HFFc6 (cell line): ENCODE measurements around the gene SYT2. TPM values are rescaled to one million over a fixed set of nuclear protein-coding genes. Genes with fewer than 3 reads are reported as not detected.

ENCODE experiments used
- DNase-seq: peaks from one replicate; pipeline ENCODE4 v3.0.0-alpha.2; 2018
- H3K27ac Mint-ChIP-seq: 2 replicates; pipeline ENCODE4 v1.8.0; 2020; ENCODE audit warnings: mild to moderate bottlenecking, mixed read lengths
- H3K27me3 Mint-ChIP-seq: 2 replicates; pipeline ENCODE4 v1.8.0; 2021; ENCODE audit warnings: mild to moderate bottlenecking, moderate library complexity, mixed read lengths; ENCODE audit not compliant: insufficient read depth
- H3K36me3 Mint-ChIP-seq: 2 replicates; pipeline ENCODE4 v1.8.0; 2021; ENCODE audit warnings: low read depth, mixed read lengths
- H3K4me1 Mint-ChIP-seq: 2 replicates; pipeline ENCODE4 v1.8.0; 2020; ENCODE audit warnings: low read depth, mixed read lengths
- H3K4me3 Mint-ChIP-seq: 2 replicates; pipeline ENCODE4 v1.8.0; 2020; ENCODE audit warnings: mild to moderate bottlenecking, moderate library complexity, mixed read lengths
- H3K9me3 Mint-ChIP-seq: 2 replicates; pipeline ENCODE4 v1.8.0; 2020; ENCODE audit warnings: mild to moderate bottlenecking, mixed read lengths
- total RNA-seq, 6 experiments: library from RNA; stranded (reverse); fragmentation: NEBNext Ultra II Directional; extraction: Animal tissue kit (Norgen Biotek cat#: 25700); gene quantifications; 2 replicates in 1 of 6; 3 replicates in 5 of 6; pipeline ENCODE4 v1.2.3, GENCODE V29; 2021
- TF ChIP-seq, protein P1 (sequence below): fragments of 200-600 bp; sonication (generic); IDR thresholded peaks from 2 replicates; pipeline ENCODE4 v1.5.0; 2021; ENCODE audit warnings: antibody characterized with exemption, mild to moderate bottlenecking

SYT2 gene
- total RNA-seq, 6 experiments from 2014 or later, result 0.03 TPM; not detected in 5

DNA sequence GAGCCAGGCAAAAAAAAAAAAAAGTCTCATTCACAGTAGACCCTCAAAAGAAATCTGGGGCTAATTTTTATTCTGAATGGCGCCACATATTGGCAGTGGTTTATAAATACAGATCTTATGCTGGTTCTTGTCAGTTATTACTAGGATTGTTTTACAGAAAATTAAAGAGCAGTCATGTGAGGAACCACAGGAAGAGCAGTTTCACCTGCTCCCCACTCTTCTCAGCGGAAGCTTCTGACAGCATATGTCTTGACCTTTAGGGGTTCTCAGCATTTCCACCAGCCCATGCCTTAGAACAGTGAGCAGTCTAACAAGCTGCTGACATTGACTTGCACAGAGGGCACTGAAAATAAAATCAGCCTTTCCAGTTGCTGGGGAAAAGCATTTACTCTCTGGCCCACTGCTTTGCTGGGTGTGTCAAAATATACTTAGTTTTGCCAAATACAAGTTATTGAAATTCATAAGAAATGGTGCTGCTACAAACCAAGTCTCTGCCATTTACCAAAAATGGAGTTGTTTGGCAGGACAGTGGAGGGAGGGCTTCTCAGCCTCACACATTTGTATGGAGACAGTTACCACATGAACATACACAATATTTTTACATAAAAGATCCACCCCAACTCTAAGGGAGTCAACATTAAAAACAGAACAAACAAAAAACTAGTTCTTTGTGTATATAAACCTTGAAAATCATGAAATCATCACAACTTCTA, 144.2 kb downstream of the SYT2 start:
- no peak overlapping the region for H3K27ac Mint-ChIP-seq
- TF ChIP-seq, protein P1, sequence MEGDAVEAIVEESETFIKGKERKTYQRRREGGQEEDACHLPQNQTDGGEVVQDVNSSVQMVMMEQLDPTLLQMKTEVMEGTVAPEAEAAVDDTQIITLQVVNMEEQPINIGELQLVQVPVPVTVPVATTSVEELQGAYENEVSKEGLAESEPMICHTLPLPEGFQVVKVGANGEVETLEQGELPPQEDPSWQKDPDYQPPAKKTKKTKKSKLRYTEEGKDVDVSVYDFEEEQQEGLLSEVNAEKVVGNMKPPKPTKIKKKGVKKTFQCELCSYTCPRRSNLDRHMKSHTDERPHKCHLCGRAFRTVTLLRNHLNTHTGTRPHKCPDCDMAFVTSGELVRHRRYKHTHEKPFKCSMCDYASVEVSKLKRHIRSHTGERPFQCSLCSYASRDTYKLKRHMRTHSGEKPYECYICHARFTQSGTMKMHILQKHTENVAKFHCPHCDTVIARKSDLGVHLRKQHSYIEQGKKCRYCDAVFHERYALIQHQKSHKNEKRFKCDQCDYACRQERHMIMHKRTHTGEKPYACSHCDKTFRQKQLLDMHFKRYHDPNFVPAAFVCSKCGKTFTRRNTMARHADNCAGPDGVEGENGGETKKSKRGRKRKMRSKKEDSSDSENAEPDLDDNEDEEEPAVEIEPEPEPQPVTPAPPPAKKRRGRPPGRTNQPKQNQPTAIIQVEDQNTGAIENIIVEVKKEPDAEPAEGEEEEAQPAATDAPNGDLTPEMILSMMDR, result peak; percentile 27; the same call in 1 of the 2 replicates
- no peak for DNase-seq
- H3K4me3 Mint-ChIP-seq, result no peak overlapping the region
- peaks cover 31% of the 10 kb centered on the region for H3K4me1 Mint-ChIP-seq
- no peaks in the 10 kb centered on the region; the same call in 1 of the 2 replicates for H3K27me3 Mint-ChIP-seq
- no peaks in the 10 kb centered on the region for H3K9me3 Mint-ChIP-seq
- no peaks in the 10 kb centered on the region; the same call in 1 of the 2 replicates for H3K36me3 Mint-ChIP-seq

DNA sequence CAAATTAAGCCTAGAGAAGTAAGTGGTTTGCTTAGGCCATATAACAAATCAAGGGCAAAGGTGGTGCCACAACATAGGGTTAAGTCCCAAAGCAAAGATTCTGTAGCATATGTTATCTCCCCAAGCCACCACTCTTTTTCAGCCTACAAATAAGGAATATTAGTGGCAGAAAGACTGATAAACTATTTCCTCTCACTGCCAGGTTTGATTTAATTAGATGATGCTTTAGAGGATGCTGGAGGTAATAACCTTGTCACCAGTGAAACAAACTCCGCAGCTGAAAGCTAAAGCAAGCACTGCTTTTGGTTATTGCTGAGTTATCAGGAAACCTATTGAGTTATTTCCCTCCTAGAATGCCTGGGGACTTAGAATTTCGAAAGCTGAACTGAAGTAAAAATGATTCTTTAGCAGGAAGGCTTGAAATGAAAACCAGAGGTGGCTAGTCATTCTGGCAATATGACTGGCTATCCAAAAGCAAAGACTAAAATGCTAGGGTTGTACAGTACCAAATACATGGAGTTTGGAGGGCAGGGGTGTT, 145.2 kb downstream of the SYT2 start:
- Mint-ChIP-seq H3K36me3 (no peaks in the 10 kb centered on the region; the same call in 1 of the 2 replicates), H3K4me1 (peaks cover 31% of the 10 kb centered on the region), H3K27ac (no peak overlapping the region)

DNA sequence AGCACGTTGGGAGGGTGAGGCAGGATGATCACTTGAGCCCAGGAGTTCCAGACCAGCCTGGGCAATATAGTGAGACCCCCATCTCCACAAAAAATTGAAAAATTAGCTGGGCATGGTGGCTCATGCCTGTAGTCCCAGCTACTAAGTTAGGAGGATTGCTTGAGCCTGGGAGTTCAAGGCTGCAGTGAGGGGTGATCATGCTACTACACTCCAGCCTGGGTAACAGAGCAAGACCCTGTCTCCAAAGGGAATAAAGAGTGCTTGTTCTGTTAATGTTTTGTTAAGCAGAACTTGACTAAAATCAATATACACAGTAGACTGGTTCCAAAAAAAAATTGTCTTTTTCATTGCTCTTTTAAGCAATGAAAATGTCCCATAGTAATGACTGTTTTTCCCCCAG, 146.4 kb downstream of the SYT2 start:
- H3K4me1 Mint-ChIP-seq, result peaks cover 20% of the 10 kb centered on the region
- H3K9me3 Mint-ChIP-seq, result no peaks in the 10 kb centered on the region
- no peaks in the 10 kb centered on the region; the same call in 1 of the 2 replicates for H3K27me3 Mint-ChIP-seq
- H3K4me3 Mint-ChIP-seq, result no peak overlapping the region
- no peak overlapping the region for H3K27ac Mint-ChIP-seq
- no peak for DNase-seq
- H3K36me3 Mint-ChIP-seq, result no peaks in the 10 kb centered on the region; the same call in 1 of the 2 replicates
- TF ChIP-seq, protein P1, result no peak

More for the DNA sequence above, 145.2 kb downstream of the SYT2 start:
- DNase-seq, result no peak
- TF ChIP-seq, protein P1, result no peak
- Mint-ChIP-seq H3K9me3 (no peaks in the 10 kb centered on the region), H3K27me3 (no peaks in the 10 kb centered on the region; the same call in 1 of the 2 replicates), H3K4me3 (no peak overlapping the region)

DNA sequence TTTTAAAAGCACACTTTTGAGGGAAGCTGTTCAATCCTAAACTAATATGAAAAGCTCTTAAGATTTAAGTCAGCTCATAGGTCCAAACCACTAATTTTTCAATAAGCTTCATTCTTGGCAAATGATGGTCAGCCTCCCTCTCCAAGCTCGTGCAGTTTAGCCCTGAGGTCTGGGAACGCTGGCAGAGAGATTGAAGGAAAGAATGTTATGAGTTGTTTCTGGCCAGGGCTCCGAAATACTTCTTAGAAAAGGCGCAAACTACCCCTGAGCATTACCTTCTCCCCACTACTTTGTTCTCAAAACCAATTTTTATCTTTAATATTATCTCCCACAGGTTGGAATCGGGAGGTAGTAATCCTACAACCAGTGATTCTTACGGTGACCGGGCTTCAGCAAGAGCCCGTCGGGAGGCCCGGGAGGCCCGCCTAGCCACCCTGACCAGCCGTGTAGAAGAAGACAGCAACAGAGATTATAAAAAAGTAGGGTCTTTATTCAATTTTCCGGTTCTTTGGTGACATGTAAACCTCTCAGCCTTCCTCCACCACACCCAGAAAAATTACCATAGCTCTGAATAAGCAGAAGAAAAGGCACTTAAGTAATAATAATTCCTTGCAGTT, 147.7 kb downstream of the SYT2 start:
- H3K27ac Mint-ChIP-seq, result no peak overlapping the region
- no peak for DNase-seq

DNA sequence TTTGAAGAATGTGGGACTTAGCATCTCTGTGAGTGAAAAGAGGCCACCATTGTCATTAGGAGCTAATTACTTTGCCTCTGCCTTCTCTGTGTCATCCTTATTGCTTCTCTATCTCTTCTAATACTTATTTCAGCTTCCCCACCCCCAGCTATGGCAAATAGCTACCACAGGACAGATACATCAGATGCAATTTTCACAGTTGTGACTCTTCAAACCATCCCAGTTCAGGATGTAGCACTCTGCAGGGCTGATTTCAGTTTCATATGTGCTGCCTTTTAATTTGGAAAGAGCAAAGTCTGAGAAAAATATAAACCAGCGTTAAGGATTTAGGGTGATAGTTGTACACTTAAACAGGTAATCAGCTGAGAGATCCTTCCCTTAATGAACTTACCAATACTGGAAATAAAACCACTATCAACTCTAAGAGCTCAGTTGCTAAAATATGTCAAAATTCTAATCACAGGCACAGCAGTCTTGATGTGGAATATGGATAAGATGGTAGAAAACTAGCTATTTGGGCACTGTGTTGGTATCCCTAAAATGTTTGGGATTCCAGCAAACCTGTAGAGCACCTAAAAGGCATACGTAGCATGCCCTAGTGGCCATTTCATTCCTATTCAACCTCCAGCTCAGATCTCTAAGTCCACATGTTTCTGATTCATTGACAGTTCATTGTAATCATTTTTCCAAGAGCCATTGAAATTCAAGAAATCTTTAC, 148.4 kb downstream of the SYT2 start:
- no peaks in the 10 kb centered on the region for H3K36me3 Mint-ChIP-seq
- no peak overlapping the region for H3K27ac Mint-ChIP-seq
- no peak overlapping the region for H3K4me3 Mint-ChIP-seq
- H3K27me3 Mint-ChIP-seq, result no peaks in the 10 kb centered on the region
- H3K4me1 Mint-ChIP-seq, result peaks cover under 1% of the 10 kb centered on the region
- H3K9me3 Mint-ChIP-seq, result no peaks in the 10 kb centered on the region
- TF ChIP-seq, protein P1, result peak; percentile 43
- no peak for DNase-seq

More for the DNA sequence above, 147.7 kb downstream of the SYT2 start:
- H3K4me1 Mint-ChIP-seq, result peaks cover 7% of the 10 kb centered on the region
- no peaks in the 10 kb centered on the region for H3K9me3 Mint-ChIP-seq
- H3K36me3 Mint-ChIP-seq, result no peaks in the 10 kb centered on the region
- TF ChIP-seq, protein P1, result no peak
- H3K27me3 Mint-ChIP-seq, result no peaks in the 10 kb centered on the region
- no peak overlapping the region for H3K4me3 Mint-ChIP-seq
